HCT116 (cell line): ENCODE results near the gene DCAF6. TPM values are rescaled to one million over a fixed set of nuclear protein-coding genes. Genes with fewer than 3 reads are reported as not detected.
"Not testable (repeated sequence)": the region's sequence is repeated elsewhere in the genome, so short reads cannot be mapped to it uniquely, and the experiment has no call there.

Experiments used
- ATAC-seq: fragments of 200-7000 bp; cut with Tn5 transposase; 2 replicates; pipeline ENCODE4 v1.9.1; 2020; ENCODE audit warnings: mild to moderate bottlenecking, moderate library complexity
- BruUV-seq: library from RNA; stranded (reverse); fragments of 400-500 nt; replicated peaks from 2 replicates; lab custom pipeline; 2021; lab: Mats Ljungman, UMichigan
- CTCF ChIA-PET: fragments of 300-600 bp; sonication (Branson Sonifier 250); formaldehyde crosslinking; loops from one replicate; lab custom pipeline; 2021; ENCODE audit warnings: antibody characterized with exemption; lab: Charles Lee
- POLR2A ChIA-PET: fragments of 300-600, 350-600 bp; sonication (Branson Sonifier 250); formaldehyde crosslinking; loops from one replicate; lab custom pipeline; 2021; ENCODE audit warnings: antibody characterized with exemption; lab: Charles Lee
- RAD21 ChIA-PET, 2 experiments: fragments of 300-600 bp; sonication (Branson Sonifier 250); formaldehyde crosslinking; loops; one replicate each; lab custom pipeline; 2023; ENCODE audit warnings: low total read pairs in 2 of 2; ENCODE audit not compliant: uncharacterized antibody in 2 of 2, unreplicated experiment in 2 of 2, low non-redundant PET in 1 of 2; lab: Charles Lee
- DNase-seq: peaks from one replicate; pipeline ENCODE4 v3.0.0-alpha.2; 2010; ENCODE audit warnings: low read depth, low spot score
- H2AFZ ChIP-seq: fragments of 200-600 bp; shearing (Covaris generic), sonication (generic); 2 replicates; pipeline ENCODE4 v1.6.1; 2017; ENCODE audit warnings: low read depth, mixed run types, mixed read lengths, antibody characterized with exemption, low read length; ENCODE audit not compliant: poor library complexity, severe bottlenecking
- H3K27ac ChIP-seq: 2 replicates; pipeline ENCODE4 v1.5.1; 2012; ENCODE audit warnings: low read depth, low read length
- H3K27me3 ChIP-seq: fragments of 200-600 bp; sonication (generic); 2 replicates; pipeline ENCODE4 v1.6.1; 2016; ENCODE audit warnings: mixed run types, low read length, mixed read lengths; ENCODE audit not compliant: insufficient read depth
- H3K36me3 ChIP-seq, 2 experiments: fragments of 200-500 bp in 1 of 2; fragments of 200-600 bp in 1 of 2; sonication (Bioruptor generic) in 1 of 2; sonication (generic) in 1 of 2; 2 replicates each; pipeline versions ENCODE4 v1.5.1 to v1.6.1; 2014 to 2016; ENCODE audit warnings: low read length in 2 of 2, inconsistent platforms in 1 of 2, mixed read lengths in 1 of 2, mixed run types in 1 of 2; ENCODE audit not compliant: insufficient read depth in 2 of 2, control insufficient read depth in 1 of 2
- H3K4me1 ChIP-seq, 2 experiments: fragments of 200-600 bp in 1 of 2; sonication (generic) in 1 of 2; 2 replicates each; pipeline versions ENCODE4 v1.5.1 to v1.6.1; 2012 to 2017; ENCODE audit warnings: low read length in 2 of 2, inconsistent platforms in 1 of 2, mild to moderate bottlenecking in 1 of 2, mixed read lengths in 1 of 2, mixed run types in 1 of 2, moderate library complexity in 1 of 2; ENCODE audit not compliant: insufficient read depth in 2 of 2, control insufficient read depth in 1 of 2
- H3K4me2 ChIP-seq: fragments of 200-600 bp; sonication (generic); 2 replicates; pipeline ENCODE4 v1.6.1; 2017; ENCODE audit warnings: mixed run types, low read length, mixed read lengths
- H3K4me3 ChIP-seq, 2 experiments: fragments of 200-600 bp in 1 of 2; sonication (generic) in 1 of 2; replicated peaks in 1 of 2; 2 replicates each; pipeline ENCODE4 v1.5.1; 2011 to 2016; ENCODE audit warnings: low read length in 2 of 2, control low read depth in 1 of 2, low read depth in 1 of 2, mild to moderate bottlenecking in 1 of 2, mixed read lengths in 1 of 2, mixed run types in 1 of 2
- H3K79me2 ChIP-seq: fragments of 200-600 bp; sonication (generic); 2 replicates; pipeline ENCODE4 v1.6.1; 2017; ENCODE audit warnings: mild to moderate bottlenecking, mixed run types, low read length, moderate library complexity, mixed read lengths; ENCODE audit not compliant: insufficient read depth
- H3K9ac ChIP-seq: fragments of 200-600 bp; sonication (generic); 2 replicates; pipeline ENCODE4 v1.6.1; 2016; ENCODE audit warnings: low read length, mixed read lengths
- H3K9me2 ChIP-seq: fragments of 200-600 bp; sonication (generic), shearing (Covaris generic); 2 replicates; pipeline ENCODE4 v1.6.1; 2017; ENCODE audit warnings: mixed run types, mild to moderate bottlenecking, moderate library complexity; ENCODE audit not compliant: insufficient read depth
- H3K9me3 ChIP-seq, 2 experiments: fragments of 200-500 bp in 1 of 2; fragments of 200-600 bp in 1 of 2; sonication (Bioruptor generic) in 1 of 2; sonication (generic) in 1 of 2; 2 replicates each; pipeline ENCODE4 v1.6.1; 2014 to 2017; ENCODE audit warnings: low read length in 2 of 2, mixed read lengths in 2 of 2, inconsistent platforms in 1 of 2, low read depth in 1 of 2, mild to moderate bottlenecking in 1 of 2, mixed run types in 1 of 2, moderate library complexity in 1 of 2; ENCODE audit not compliant: control insufficient read depth in 1 of 2, insufficient read depth in 1 of 2
- H4K20me1 ChIP-seq: fragments of 200-600 bp; sonication (generic), shearing (Covaris generic); 2 replicates; pipeline ENCODE4 v1.6.1; 2017; ENCODE audit warnings: mixed run types, mild to moderate bottlenecking, moderate library complexity; ENCODE audit not compliant: insufficient read depth
- CEBPB ChIP-seq: IDR thresholded peaks from 2 replicates; pipeline ENCODE4 v1.6.1; 2012; ENCODE audit warnings: low read depth
- EZH2phosphoT487 ChIP-seq: fragments of 200-600 bp; IDR thresholded peaks from 2 replicates; pipeline ENCODE4 v1.6.1; 2018; ENCODE audit warnings: antibody characterized with exemption, borderline replicate concordance
- FOSL1 ChIP-seq: IDR thresholded peaks from 2 replicates; pipeline ENCODE4 v1.6.1; 2012; ENCODE audit warnings: low read depth
- JUND ChIP-seq: IDR thresholded peaks from 2 replicates; pipeline ENCODE4 v1.6.1; 2012
- POLR2A ChIP-seq: IDR thresholded peaks from 2 replicates; pipeline ENCODE4 v1.7.0; 2011; ENCODE audit warnings: borderline replicate concordance; ENCODE audit not compliant: insufficient read depth, insufficient read length; ENCODE audit errors: extremely low read depth
- REST ChIP-seq: IDR thresholded peaks from 2 replicates; pipeline ENCODE4 v1.6.1; 2012; ENCODE audit warnings: low read depth
- SIN3A ChIP-seq: IDR thresholded peaks from 2 replicates; pipeline ENCODE4 v1.6.1; 2012; ENCODE audit warnings: low read depth
- YY1 ChIP-seq: IDR thresholded peaks from 2 replicates; pipeline ENCODE4 v1.6.1; 2011; ENCODE audit warnings: low read length, low read depth, moderate library complexity, mild to moderate bottlenecking; ENCODE audit not compliant: insufficient replicate concordance; ENCODE audit errors: extremely low read depth
- intact Hi-C: fragments of 100-400 bp; cut with micrococcal nuclease; formaldehyde crosslinking; loops from 2 replicates; pipeline ENCODE4 v1.10.0; 2022
- total RNA-seq: library from RNA; stranded (reverse); gene quantifications from one replicate; pipeline ENCODE4 v1.2.1, GENCODE V29; 2021; ENCODE audit not compliant: unreplicated experiment

DCAF6 gene
- total RNA-seq, 1 experiment from 2014 or later = 34.2 TPM

GRCh38 chr1:168054117-168054516 is 117.6 kb downstream of the DCAF6 start:
- no peaks in the 10 kb centered on the region for H3K36me3 ChIP-seq
- no peak overlapping the region for H3K9ac ChIP-seq
- DNase-seq = no peak
- ChIA-PET CTCF (interaction anchor here (2.2 kb wide), 1 partner anchor 29 kb away, joined by 6 read pairs; no protein-coding TSS in a partner anchor), POLR2A (no interaction called here), RAD21 (no interaction called here)
- H3K9me3 ChIP-seq = no peaks in the 10 kb centered on the region
- no TSS peak for BruUV-seq
- no peaks in the 10 kb centered on the region for H3K9me2 ChIP-seq
- H3K79me2 ChIP-seq = no peaks in the 10 kb centered on the region
- no peak for ATAC-seq
- no peak overlapping the region for H3K27ac ChIP-seq
- intact Hi-C loops = no loop called here
- no peak overlapping the region for H3K4me3 ChIP-seq
- H3K4me1 ChIP-seq = no peaks in the 10 kb centered on the region
- no peaks in the 10 kb centered on the region for H4K20me1 ChIP-seq
- TF ChIP-seq POLR2A = no peak
- TF ChIP-seq JUND = no peak
- no peak for TF ChIP-seq REST
- no peak for TF ChIP-seq SIN3A
- TF ChIP-seq CEBPB = no peak
- TF ChIP-seq YY1 = no peak
- TF ChIP-seq EZH2phosphoT487 = no peak
- no peak for TF ChIP-seq FOSL1
- H2AFZ ChIP-seq = no peak overlapping the region
- H3K27me3 ChIP-seq = no peaks in the 10 kb centered on the region
- H3K4me2 ChIP-seq = no peak overlapping the region

DNA sequence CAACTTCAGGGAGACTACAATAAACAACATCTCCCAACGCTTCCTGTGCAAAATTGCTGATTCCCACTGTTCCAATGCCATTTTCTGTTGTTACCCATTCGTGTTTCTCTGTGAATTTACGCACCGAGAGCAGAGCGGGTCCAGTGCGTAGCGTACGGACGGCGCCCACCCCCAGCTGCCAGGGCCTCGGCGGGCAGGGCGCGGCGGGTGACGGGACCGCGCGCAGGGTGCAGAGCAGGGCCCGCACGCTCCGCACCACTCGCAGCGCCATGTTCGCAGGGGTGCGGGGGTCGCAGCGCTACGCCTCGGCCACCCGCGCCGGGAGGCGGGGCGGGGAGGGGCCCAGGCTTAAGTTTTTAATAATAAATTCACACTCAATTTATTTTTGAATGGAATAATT is 119.7 kb downstream of the DCAF6 start:
- H3K9ac ChIP-seq, H3K36me3 ChIP-seq, POLR2A ChIA-PET, H3K4me3 ChIP-seq, H4K20me1 ChIP-seq, H3K4me2 ChIP-seq, BruUV-seq, DNase-seq, intact Hi-C loops, CTCF ChIA-PET, H3K27ac ChIP-seq, H3K4me1 ChIP-seq, H3K27me3 ChIP-seq, H3K9me2 ChIP-seq, H2AFZ ChIP-seq, RAD21 ChIA-PET, H3K79me2 ChIP-seq, H3K9me3 ChIP-seq: not testable (repeated sequence)
- ATAC-seq = peak; percentile 58; the same call in 1 of the 2 replicates
